ENCODE measurements around the gene SIRT2. TPM values are rescaled to one million over a fixed set of nuclear protein-coding genes. Genes with fewer than 3 reads are reported as not detected.

The SIRT2 gene
- total RNA-seq, 1 experiment from 2014 or later, result 15.4 TPM

DNA sequence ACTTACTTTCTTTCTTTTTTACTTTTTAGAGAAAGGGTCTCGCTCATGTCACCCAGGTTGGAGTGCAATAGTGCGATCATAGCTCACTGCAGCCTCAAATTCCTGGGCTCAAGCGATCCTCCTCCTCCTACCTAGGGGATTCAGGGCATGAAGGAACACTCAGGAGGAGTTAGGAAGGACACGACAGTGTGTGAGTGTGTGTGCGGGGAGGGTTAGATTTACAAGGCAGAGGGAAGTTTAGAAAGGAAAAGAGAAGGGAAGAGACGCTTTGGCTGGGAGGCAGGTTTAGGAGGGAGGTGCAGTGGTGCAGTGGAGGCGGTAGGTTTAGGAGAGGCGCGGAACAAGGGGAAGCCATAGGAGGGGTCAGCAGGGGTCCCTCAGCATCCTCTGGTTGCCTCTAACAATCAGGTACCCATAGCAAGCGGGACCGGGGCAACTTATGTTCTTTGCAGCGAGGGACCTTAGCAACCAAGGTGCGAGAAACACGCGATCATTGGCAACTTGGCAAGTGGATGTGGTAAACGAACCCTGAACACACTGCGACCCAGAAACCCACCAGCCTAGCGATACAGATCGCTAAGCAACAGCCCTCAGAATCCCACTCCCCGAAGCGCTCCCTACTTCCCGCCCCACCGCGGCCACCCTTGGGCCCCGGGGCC is 501 bp downstream of the SIRT2 start:
- Histone ChIP-seq H3K4me3 (replicated peaks in 1 of 2; ENCODE audit: low read depth in 1 of 2, low read length in 2 of 2) (peak overlapping the region; percentile 68 to 85), H3K27ac (ENCODE audit: low read depth, low read length) (peak overlapping the region; percentile 31; the same call in 1 of the 2 replicates), H3K27me3 (ENCODE audit: insufficient read depth, low read length) (no peaks in the 10 kb centered on the region), H3K9ac (ENCODE audit: low read length) (peak overlapping the region; percentile 72), H3K79me2 (ENCODE audit: insufficient read depth, low read length) (peaks cover 20% of the 10 kb centered on the region), H2AFZ (ENCODE audit: low read depth, low read length, poor library complexity, severe bottlenecking) (no peak overlapping the region), H3K4me2 (ENCODE audit: low read length) (peak overlapping the region; percentile 79), H4K20me1 (ENCODE audit: insufficient read depth) (no peaks in the 10 kb centered on the region), H3K9me2 (ENCODE audit: insufficient read depth) (no peaks in the 10 kb centered on the region), H3K36me3 (ENCODE audit: control insufficient read depth in 1 of 2, insufficient read depth in 2 of 2, low read length in 2 of 2) (no peaks in the 10 kb centered on the region), H3K9me3 (ENCODE audit: control insufficient read depth in 1 of 2, insufficient read depth in 1 of 2, low read depth in 1 of 2, low read length in 2 of 2) (peaks cover 0 to 5% of the 10 kb centered on the region in 2 experiments; a peak in 1 of 4 replicates), H3K4me1 (ENCODE audit: control insufficient read depth in 1 of 2, insufficient read depth in 2 of 2, low read length in 2 of 2) (peaks cover 0 to 18% of the 10 kb centered on the region in 2 experiments; a peak in 2 of 4 replicates)
- BruUV-seq (replicated peaks), result TSS peak; percentile 67
- CTCF ChIA-PET, result no interaction called here
- DNase-seq (ENCODE audit: low read depth, low spot score) (no peak), ATAC-seq (no peak)
- RAD21 ChIA-PET (ENCODE audit: low non-redundant PET in 1 of 2, low total read pairs in 2 of 2, uncharacterized antibody in 2 of 2, unreplicated experiment in 2 of 2), result no interaction called here
- intact Hi-C loops (cut with micrococcal nuclease), result loop anchor here (1.0 kb wide), 1 partner anchor 49 kb away; no protein-coding TSS in a partner anchor
- TF ChIP-seq RAD21 (IDR thresholded peaks at IDR 0.05; ENCODE audit: low read depth), result no peak
- TF ChIP-seq CBX3 (IDR thresholded peaks at IDR 0.05; ENCODE audit: low read depth), result no peak
- no peak for TF ChIP-seq POLR2A (IDR thresholded peaks at IDR 0.05; ENCODE audit: borderline replicate concordance, extremely low read depth, insufficient read depth, insufficient read length)
- TF ChIP-seq JUND (IDR thresholded peaks at IDR 0.05), result no peak
- no peak for TF ChIP-seq EZH2 (IDR thresholded peaks at IDR 0.05)
- no peak for TF ChIP-seq SRF (IDR thresholded peaks at IDR 0.05; ENCODE audit: low read depth)
- TF ChIP-seq SP1 (IDR thresholded peaks at IDR 0.05; ENCODE audit: low read depth), result no peak
- TF ChIP-seq TCF7L2 (IDR thresholded peaks at IDR 0.05; ENCODE audit: borderline replicate concordance, extremely low read depth, insufficient read depth, insufficient read length), result no peak
- no peak for TF ChIP-seq CEBPB (IDR thresholded peaks at IDR 0.05; ENCODE audit: low read depth)
- no peak for TF ChIP-seq ZNF274 (IDR thresholded peaks at IDR 0.05; ENCODE audit: low read depth, low read length)
- no peak for TF ChIP-seq EZH2phosphoT487 (IDR thresholded peaks at IDR 0.05; ENCODE audit: borderline replicate concordance)
- TF ChIP-seq FOSL1 (IDR thresholded peaks at IDR 0.05; ENCODE audit: low read depth), result no peak
- no peak for TF ChIP-seq ELF1 (IDR thresholded peaks at IDR 0.05; ENCODE audit: borderline replicate concordance, low read depth)
- no peak for TF ChIP-seq POLR2AphosphoS5 (IDR thresholded peaks at IDR 0.05; ENCODE audit: low read depth, low read length)
- TF ChIP-seq, protein P1, sequence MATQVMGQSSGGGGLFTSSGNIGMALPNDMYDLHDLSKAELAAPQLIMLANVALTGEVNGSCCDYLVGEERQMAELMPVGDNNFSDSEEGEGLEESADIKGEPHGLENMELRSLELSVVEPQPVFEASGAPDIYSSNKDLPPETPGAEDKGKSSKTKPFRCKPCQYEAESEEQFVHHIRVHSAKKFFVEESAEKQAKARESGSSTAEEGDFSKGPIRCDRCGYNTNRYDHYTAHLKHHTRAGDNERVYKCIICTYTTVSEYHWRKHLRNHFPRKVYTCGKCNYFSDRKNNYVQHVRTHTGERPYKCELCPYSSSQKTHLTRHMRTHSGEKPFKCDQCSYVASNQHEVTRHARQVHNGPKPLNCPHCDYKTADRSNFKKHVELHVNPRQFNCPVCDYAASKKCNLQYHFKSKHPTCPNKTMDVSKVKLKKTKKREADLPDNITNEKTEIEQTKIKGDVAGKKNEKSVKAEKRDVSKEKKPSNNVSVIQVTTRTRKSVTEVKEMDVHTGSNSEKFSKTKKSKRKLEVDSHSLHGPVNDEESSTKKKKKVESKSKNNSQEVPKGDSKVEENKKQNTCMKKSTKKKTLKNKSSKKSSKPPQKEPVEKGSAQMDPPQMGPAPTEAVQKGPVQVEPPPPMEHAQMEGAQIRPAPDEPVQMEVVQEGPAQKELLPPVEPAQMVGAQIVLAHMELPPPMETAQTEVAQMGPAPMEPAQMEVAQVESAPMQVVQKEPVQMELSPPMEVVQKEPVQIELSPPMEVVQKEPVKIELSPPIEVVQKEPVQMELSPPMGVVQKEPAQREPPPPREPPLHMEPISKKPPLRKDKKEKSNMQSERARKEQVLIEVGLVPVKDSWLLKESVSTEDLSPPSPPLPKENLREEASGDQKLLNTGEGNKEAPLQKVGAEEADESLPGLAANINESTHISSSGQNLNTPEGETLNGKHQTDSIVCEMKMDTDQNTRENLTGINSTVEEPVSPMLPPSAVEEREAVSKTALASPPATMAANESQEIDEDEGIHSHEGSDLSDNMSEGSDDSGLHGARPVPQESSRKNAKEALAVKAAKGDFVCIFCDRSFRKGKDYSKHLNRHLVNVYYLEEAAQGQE (IDR thresholded peaks at IDR 0.05; ENCODE audit: low read depth), result no peak
- no peak for TF ChIP-seq YY1 (IDR thresholded peaks at IDR 0.05; ENCODE audit: extremely low read depth, insufficient replicate concordance, low read depth, low read length)
- TF ChIP-seq, protein P2, sequence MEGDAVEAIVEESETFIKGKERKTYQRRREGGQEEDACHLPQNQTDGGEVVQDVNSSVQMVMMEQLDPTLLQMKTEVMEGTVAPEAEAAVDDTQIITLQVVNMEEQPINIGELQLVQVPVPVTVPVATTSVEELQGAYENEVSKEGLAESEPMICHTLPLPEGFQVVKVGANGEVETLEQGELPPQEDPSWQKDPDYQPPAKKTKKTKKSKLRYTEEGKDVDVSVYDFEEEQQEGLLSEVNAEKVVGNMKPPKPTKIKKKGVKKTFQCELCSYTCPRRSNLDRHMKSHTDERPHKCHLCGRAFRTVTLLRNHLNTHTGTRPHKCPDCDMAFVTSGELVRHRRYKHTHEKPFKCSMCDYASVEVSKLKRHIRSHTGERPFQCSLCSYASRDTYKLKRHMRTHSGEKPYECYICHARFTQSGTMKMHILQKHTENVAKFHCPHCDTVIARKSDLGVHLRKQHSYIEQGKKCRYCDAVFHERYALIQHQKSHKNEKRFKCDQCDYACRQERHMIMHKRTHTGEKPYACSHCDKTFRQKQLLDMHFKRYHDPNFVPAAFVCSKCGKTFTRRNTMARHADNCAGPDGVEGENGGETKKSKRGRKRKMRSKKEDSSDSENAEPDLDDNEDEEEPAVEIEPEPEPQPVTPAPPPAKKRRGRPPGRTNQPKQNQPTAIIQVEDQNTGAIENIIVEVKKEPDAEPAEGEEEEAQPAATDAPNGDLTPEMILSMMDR (IDR thresholded peaks at IDR 0.05 in 2 of 3, conservative IDR thresholded peaks at IDR 0.05 in 1 of 3; ENCODE audit: borderline replicate concordance in 1 of 3, insufficient read depth in 1 of 3, low read depth in 2 of 3, low read length in 2 of 3), result no peak
- TF ChIP-seq SIN3A (IDR thresholded peaks at IDR 0.05; ENCODE audit: low read depth), result no peak
- TF ChIP-seq, protein P3, sequence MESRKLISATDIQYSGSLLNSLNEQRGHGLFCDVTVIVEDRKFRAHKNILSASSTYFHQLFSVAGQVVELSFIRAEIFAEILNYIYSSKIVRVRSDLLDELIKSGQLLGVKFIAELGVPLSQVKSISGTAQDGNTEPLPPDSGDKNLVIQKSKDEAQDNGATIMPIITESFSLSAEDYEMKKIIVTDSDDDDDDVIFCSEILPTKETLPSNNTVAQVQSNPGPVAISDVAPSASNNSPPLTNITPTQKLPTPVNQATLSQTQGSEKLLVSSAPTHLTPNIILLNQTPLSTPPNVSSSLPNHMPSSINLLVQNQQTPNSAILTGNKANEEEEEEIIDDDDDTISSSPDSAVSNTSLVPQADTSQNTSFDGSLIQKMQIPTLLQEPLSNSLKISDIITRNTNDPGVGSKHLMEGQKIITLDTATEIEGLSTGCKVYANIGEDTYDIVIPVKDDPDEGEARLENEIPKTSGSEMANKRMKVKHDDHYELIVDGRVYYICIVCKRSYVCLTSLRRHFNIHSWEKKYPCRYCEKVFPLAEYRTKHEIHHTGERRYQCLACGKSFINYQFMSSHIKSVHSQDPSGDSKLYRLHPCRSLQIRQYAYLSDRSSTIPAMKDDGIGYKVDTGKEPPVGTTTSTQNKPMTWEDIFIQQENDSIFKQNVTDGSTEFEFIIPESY (IDR thresholded peaks at IDR 0.05; ENCODE audit: extremely low read depth, insufficient replicate concordance, low read length), result no peak
- POLR2A ChIA-PET, result no interaction called here

Measured in HCT116 (cell line).